Measurements from ENCODE around the gene HLA-E. TPM values are rescaled to one million over a fixed set of nuclear protein-coding genes. Genes with fewer than 3 reads are reported as not detected.
"Not testable (repeated sequence)": the region's sequence is repeated elsewhere in the genome, so short reads cannot be mapped to it uniquely, and the experiment has no call there.

HLA-E gene
- total RNA-seq, 2 experiments from 2014 or later: 493 to 499 TPM

DNA sequence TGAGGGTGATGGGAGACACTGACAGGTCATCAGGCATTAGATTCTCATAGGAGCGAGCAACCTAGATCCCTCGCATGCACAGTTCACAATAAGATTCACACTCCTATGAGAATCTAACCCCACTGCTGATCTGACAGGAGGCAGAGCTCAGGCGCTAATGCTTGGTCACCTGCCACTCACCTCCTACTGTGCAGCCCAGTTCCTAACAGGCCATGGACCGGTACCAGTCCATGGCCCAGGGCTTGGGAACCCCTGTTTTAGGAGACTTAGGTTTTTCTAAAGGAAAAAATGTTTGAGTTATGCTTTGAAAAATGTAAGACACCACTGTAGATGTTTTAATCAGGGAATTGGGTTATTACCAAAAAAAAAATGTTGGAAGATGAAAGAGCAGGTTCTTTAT lies 6.7 kb downstream of the HLA-E start:
- TF ChIP-seq, protein P1, sequence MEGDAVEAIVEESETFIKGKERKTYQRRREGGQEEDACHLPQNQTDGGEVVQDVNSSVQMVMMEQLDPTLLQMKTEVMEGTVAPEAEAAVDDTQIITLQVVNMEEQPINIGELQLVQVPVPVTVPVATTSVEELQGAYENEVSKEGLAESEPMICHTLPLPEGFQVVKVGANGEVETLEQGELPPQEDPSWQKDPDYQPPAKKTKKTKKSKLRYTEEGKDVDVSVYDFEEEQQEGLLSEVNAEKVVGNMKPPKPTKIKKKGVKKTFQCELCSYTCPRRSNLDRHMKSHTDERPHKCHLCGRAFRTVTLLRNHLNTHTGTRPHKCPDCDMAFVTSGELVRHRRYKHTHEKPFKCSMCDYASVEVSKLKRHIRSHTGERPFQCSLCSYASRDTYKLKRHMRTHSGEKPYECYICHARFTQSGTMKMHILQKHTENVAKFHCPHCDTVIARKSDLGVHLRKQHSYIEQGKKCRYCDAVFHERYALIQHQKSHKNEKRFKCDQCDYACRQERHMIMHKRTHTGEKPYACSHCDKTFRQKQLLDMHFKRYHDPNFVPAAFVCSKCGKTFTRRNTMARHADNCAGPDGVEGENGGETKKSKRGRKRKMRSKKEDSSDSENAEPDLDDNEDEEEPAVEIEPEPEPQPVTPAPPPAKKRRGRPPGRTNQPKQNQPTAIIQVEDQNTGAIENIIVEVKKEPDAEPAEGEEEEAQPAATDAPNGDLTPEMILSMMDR (IDR thresholded peaks at IDR 0.05): no peak
- H3K4me3 Mint-ChIP-seq: no peak overlapping the region
- H3K9me3 Mint-ChIP-seq: peaks cover 2% of the 10 kb centered on the region
- intact Hi-C loops (cut with micrococcal nuclease): no loop called here
- DNase-seq (no peak), ATAC-seq (no peak)
- ChIA-PET CTCF (interaction anchor here (0.8 to 8.5 kb wide), 12 partner anchors 9 to 50 kb away, joined by 3 to 73 read pairs (median 4); no protein-coding TSS in a partner anchor), POLR2A (interaction anchor here (0.9 to 8.6 kb wide), 9 partner anchors 8 to 176 kb away, joined by 3 to 251 read pairs (median 3); no protein-coding TSS in a partner anchor)
- H3K4me1 Mint-ChIP-seq (ENCODE audit: low read depth): peaks cover 65% of the 10 kb centered on the region
- peak overlapping the region; percentile 78 for H3K27ac Mint-ChIP-seq
- no peaks in the 10 kb centered on the region for H3K27me3 Mint-ChIP-seq
- peaks cover 41% of the 10 kb centered on the region for H3K36me3 Mint-ChIP-seq (ENCODE audit: low read depth)

DNA sequence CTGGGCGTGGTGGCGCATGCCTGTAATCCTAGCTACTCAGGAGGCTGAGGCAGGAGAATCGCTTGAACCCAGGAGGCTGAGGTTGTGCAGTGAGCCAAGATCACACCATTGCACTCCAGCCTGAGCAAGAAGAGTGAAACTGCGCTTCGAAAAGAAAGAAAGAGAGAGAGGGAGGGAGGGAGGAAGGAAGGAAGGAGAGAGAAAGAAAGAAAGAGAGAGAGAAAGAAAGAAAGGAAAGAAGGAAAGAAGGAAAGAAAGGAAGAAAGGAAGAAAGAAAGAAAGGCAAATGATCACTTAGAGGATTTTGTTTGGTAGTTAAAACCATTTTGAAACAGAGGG lies 7.9 kb downstream of the HLA-E start:
- Mint-ChIP-seq H3K4me1 (ENCODE audit: low read depth) (peaks cover 67% of the 10 kb centered on the region), H3K27ac (peak overlapping the region; percentile 64), H3K36me3 (ENCODE audit: low read depth) (peaks cover 29% of the 10 kb centered on the region)
- ATAC-seq; intact Hi-C loops (cut with micrococcal nuclease); DNase-seq; H3K9me3 Mint-ChIP-seq; H3K4me3 Mint-ChIP-seq; H3K27me3 Mint-ChIP-seq: not testable (repeated sequence)
- ChIA-PET POLR2A (interaction anchor here (1.3 to 8.6 kb wide), 4 partner anchors 16 to 49 kb away, joined by 3 to 251 read pairs (median 94); no protein-coding TSS in a partner anchor), CTCF (interaction anchor here (1.2 to 8.5 kb wide), 5 partner anchors 12 to 46 kb away, joined by 3 to 73 read pairs (median 8); no protein-coding TSS in a partner anchor)

DNA sequence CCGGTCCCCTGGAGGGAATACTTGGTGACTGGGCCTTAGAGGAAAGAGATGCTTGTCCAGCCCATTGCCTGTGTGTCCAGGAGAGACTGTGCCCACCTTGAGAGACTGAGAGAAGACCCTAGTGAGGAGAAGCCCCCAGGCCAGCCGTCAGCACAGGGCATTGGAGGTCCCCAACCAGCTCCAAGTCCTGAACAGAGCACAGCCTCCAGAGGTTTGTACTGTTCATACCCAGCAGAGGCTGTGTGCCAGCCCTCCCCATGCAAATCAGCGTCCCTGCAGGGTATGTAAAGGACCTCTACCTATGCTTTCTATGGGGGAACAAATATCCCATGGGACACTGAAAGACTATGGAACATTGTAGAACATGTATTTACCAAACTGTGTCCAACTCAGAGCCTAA lies 8.4 kb downstream of the HLA-E start:
- Mint-ChIP-seq H3K4me3 (no peak overlapping the region), H3K4me1 (ENCODE audit: low read depth) (peaks cover 65% of the 10 kb centered on the region), H3K36me3 (ENCODE audit: low read depth) (peaks cover 24% of the 10 kb centered on the region), H3K9me3 (peaks cover 2% of the 10 kb centered on the region), H3K27ac (peak overlapping the region; percentile 64), H3K27me3 (no peaks in the 10 kb centered on the region)
- ATAC-seq (no peak), DNase-seq (no peak)
- POLR2A ChIA-PET: interaction anchor here (8.2 to 8.6 kb wide), 2 partner anchors 15 to 33 kb away, joined by 177 to 251 read pairs; no protein-coding TSS in a partner anchor
- intact Hi-C loops (cut with micrococcal nuclease): no loop called here
- TF ChIP-seq, protein P1 (IDR thresholded peaks at IDR 0.05): no peak
- CTCF ChIA-PET: interaction anchor here (1.6 to 8.5 kb wide), 3 partner anchors 35 to 45 kb away, joined by 3 to 73 read pairs (median 28); no protein-coding TSS in a partner anchor

DNA sequence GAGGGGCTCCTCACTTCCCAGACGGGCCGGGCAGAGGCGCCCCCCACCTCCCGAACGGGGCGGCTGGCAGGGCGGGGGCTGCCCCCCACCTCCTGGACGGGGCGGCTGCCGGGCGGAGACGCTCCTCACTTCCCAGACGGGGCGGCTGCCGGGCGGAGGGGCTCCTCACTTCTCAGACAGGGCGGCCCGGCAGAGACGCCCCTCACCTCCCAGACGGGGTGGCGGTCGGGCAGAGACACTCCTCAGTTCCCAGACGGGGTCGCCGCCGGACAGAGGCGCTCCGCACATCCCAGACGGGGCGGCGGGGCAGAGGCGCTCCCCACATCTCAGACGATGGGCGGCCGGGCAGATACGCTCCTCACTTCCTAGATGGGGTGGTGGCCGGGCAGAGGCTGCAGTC lies 9.4 kb downstream of the HLA-E start:
- POLR2A ChIA-PET; H3K27ac Mint-ChIP-seq; H3K9me3 Mint-ChIP-seq; ATAC-seq; CTCF ChIA-PET; intact Hi-C loops (cut with micrococcal nuclease); H3K4me3 Mint-ChIP-seq; H3K27me3 Mint-ChIP-seq; DNase-seq: not testable (repeated sequence)
- H3K4me1 Mint-ChIP-seq (ENCODE audit: low read depth): peaks cover 62% of the 10 kb centered on the region
- H3K36me3 Mint-ChIP-seq (ENCODE audit: low read depth): peaks cover 15% of the 10 kb centered on the region

GRCh38 chr6:30500421-30501355 lies 11.4 kb downstream of the HLA-E start:
- Mint-ChIP-seq H3K36me3 (ENCODE audit: low read depth) (peaks cover 2% of the 10 kb centered on the region), H3K4me3 (peak overlapping the region; percentile 67), H3K9me3 (peaks cover 2% of the 10 kb centered on the region), H3K27me3 (no peaks in the 10 kb centered on the region), H3K4me1 (ENCODE audit: low read depth) (peaks cover 46% of the 10 kb centered on the region), H3K27ac (peak overlapping the region; percentile 79)
- ChIA-PET CTCF (interaction anchor here (1.0 to 3.7 kb wide), 12 partner anchors 8 to 44 kb away, joined by 3 to 24 read pairs (median 8); no protein-coding TSS in a partner anchor), POLR2A (interaction anchor here (0.7 to 6.7 kb wide), 11 partner anchors 8 to 117 kb away, joined by 3 to 97 read pairs (median 7); partner anchors contain the start of genes HLA-E, MRPS18B and PPP1R10)
- TF ChIP-seq, protein P1 (IDR thresholded peaks at IDR 0.05): no peak
- intact Hi-C loops (cut with micrococcal nuclease): no loop called here
- no peak for DNase-seq
- ATAC-seq: peak; percentile 32

All from activated CD8-positive, alpha-beta T cell treated with anti-CD3 and anti-CD28 coated beads for 36 hours (primary cell).